ENCODE measurements around the gene KLRG1. TPM values are rescaled to one million over a fixed set of nuclear protein-coding genes. Genes with fewer than 3 reads are reported as not detected.

KLRG1 gene
- total RNA-seq, 4 donors from 2014 or later, result 0.26 to 5.1 (median 1.5) TPM; not detected in 1

- H3K4me3 ChIP-seq, result no peak overlapping the region
- intact Hi-C loops (cut with DNase I; ENCODE audit: low total_unique reads), result no loop called here
- TF ChIP-seq, protein P1, sequence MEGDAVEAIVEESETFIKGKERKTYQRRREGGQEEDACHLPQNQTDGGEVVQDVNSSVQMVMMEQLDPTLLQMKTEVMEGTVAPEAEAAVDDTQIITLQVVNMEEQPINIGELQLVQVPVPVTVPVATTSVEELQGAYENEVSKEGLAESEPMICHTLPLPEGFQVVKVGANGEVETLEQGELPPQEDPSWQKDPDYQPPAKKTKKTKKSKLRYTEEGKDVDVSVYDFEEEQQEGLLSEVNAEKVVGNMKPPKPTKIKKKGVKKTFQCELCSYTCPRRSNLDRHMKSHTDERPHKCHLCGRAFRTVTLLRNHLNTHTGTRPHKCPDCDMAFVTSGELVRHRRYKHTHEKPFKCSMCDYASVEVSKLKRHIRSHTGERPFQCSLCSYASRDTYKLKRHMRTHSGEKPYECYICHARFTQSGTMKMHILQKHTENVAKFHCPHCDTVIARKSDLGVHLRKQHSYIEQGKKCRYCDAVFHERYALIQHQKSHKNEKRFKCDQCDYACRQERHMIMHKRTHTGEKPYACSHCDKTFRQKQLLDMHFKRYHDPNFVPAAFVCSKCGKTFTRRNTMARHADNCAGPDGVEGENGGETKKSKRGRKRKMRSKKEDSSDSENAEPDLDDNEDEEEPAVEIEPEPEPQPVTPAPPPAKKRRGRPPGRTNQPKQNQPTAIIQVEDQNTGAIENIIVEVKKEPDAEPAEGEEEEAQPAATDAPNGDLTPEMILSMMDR (IDR thresholded peaks at IDR 0.05), result no peak
- no peak for TF ChIP-seq POLR2A (IDR thresholded peaks at IDR 0.05)
- no peaks in the 10 kb centered on the region for H3K9me3 ChIP-seq
- H3K27me3 ChIP-seq, result no peaks in the 10 kb centered on the region
- no peak for DNase-seq
- H3K36me3 ChIP-seq, result no peaks in the 10 kb centered on the region
- H3K4me1 ChIP-seq, result no peaks in the 10 kb centered on the region
- no peak overlapping the region for H3K27ac ChIP-seq
Observed at GRCh38 chr12:9040484-9041186, 51.3 kb downstream of the KLRG1 start.

GRCh38 chr12:9041321-9041720, 52.0 kb downstream of the KLRG1 start:
- Histone ChIP-seq H3K27ac (no peak overlapping the region), H3K4me1 (no peaks in the 10 kb centered on the region), H3K27me3 (no peaks in the 10 kb centered on the region), H3K4me3 (no peak overlapping the region), H3K9me3 (no peaks in the 10 kb centered on the region), H3K36me3 (no peaks in the 10 kb centered on the region)
- no peak for DNase-seq
- TF ChIP-seq, protein P1 (IDR thresholded peaks at IDR 0.05), result no peak
- intact Hi-C loops (cut with DNase I; ENCODE audit: low total_unique reads), result no loop called here

DNA sequence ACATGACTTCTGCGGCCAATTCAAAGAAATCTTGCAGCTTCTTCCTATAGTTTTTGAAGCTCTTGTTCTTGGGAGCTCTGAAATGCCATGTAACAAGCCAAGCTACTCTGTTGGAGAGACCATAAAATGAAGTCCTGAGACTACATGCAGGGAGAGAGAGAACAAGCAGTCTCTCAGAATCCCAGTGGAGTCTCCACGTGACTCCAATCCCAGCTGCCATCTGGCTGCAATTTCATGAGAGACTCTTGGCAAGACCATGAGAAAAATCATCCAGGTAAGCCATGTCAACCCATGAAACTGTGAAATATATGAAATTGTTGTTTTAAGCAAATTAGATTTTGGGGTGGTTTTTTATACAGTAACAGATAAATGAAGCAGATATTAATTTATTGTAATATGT, 54.4 kb downstream of the KLRG1 start:
- no peak overlapping the region for H3K4me3 ChIP-seq
- H3K27me3 ChIP-seq, result no peaks in the 10 kb centered on the region
- intact Hi-C loops (cut with DNase I; ENCODE audit: low total_unique reads), result no loop called here
- no peak overlapping the region for H3K27ac ChIP-seq
- H3K36me3 ChIP-seq, result no peaks in the 10 kb centered on the region
- no peaks in the 10 kb centered on the region for H3K4me1 ChIP-seq
- DNase-seq, result no peak
- no peak for TF ChIP-seq POLR2A (IDR thresholded peaks at IDR 0.05)
- TF ChIP-seq, protein P1 (IDR thresholded peaks at IDR 0.05), result no peak
- no peaks in the 10 kb centered on the region for H3K9me3 ChIP-seq

DNA sequence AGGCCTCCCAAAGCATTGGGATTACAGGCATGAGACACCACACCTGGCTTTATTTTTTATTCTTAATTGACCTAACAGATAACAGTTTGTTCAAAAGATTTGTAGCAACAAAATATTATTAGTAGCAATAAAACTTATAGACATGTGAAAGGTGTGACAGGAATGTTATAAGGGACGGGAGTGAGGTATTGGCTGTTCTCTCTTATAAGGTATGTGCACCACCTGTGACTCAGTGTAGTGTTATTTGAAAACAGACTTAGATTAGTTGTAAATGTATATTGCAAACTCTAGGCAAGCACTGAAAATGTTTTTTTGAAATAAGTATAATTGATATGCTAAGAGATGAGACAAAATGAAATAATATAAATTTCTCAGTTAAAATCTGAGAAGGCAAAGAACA, 57.8 kb downstream of the KLRG1 start:
- intact Hi-C loops (cut with DNase I; ENCODE audit: low total_unique reads), result no loop called here
- no peaks in the 10 kb centered on the region for H3K9me3 ChIP-seq
- no peak for DNase-seq
- H3K4me3 ChIP-seq, result no peak overlapping the region
- H3K27me3 ChIP-seq, result no peaks in the 10 kb centered on the region
- no peak overlapping the region for H3K27ac ChIP-seq
- no peaks in the 10 kb centered on the region for H3K4me1 ChIP-seq
- no peak for TF ChIP-seq POLR2A (IDR thresholded peaks at IDR 0.05)
- no peaks in the 10 kb centered on the region for H3K36me3 ChIP-seq

DNA sequence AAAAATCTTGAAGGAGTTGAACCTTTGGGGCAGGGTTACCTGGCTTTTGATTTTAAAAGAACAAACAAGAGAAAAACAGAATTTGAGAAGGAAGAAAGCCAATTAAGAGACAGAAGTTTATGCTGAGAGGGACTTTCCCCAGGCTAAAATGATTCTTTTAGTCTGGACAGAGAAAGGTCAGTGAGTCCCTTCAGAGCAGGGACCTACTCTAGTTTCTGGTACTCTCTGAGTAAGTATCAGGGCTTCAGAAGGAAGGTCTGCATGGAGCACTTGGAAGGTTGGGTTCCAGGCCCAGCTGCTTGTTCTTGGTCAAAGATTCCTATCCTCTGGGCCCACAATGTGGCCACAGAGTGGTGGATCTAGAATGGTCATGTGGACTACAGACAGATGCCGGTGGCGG, 59.6 kb downstream of the KLRG1 start:
- H3K4me3 ChIP-seq, result no peak overlapping the region
- no peak overlapping the region for H3K27ac ChIP-seq
- no peaks in the 10 kb centered on the region for H3K9me3 ChIP-seq
- TF ChIP-seq POLR2A (IDR thresholded peaks at IDR 0.05), result no peak
- TF ChIP-seq, protein P1 (IDR thresholded peaks at IDR 0.05), result no peak
- H3K4me1 ChIP-seq, result no peaks in the 10 kb centered on the region
- intact Hi-C loops (cut with DNase I; ENCODE audit: low total_unique reads), result no loop called here
- H3K27me3 ChIP-seq, result no peaks in the 10 kb centered on the region
- no peaks in the 10 kb centered on the region for H3K36me3 ChIP-seq
- no peak for DNase-seq
